Brain microvascular endothelial cell (primary cell): Measurements from ENCODE around the gene ELMO1.

Source experiments
- DNase-seq: peaks from one replicate; pipeline ENCODE4 v3.0.0-alpha.2; 2020
- H3K27ac ChIP-seq: fragments of 250-450 bp; sonication (Bioruptor Pico); 2 replicates; pipeline ENCODE4 v1.5.1; 2020; ENCODE audit warnings: mild to moderate bottlenecking, moderate library complexity
- H3K27me3 ChIP-seq: fragments of 250-450 bp; sonication (Bioruptor Pico); replicated peaks from 2 replicates; pipeline ENCODE4 v1.5.1; 2020; ENCODE audit warnings: mild to moderate bottlenecking
- H3K36me3 ChIP-seq: fragments of 250-450 bp; sonication (Bioruptor Pico); replicated peaks from 2 replicates; pipeline ENCODE4 v1.5.1; 2020; ENCODE audit warnings: mild to moderate bottlenecking
- H3K4me3 ChIP-seq: 2 replicates; pipeline ENCODE4 v1.5.1; 2011; ENCODE audit warnings: low read depth, mild to moderate bottlenecking, control low read depth, low read length, moderate library complexity
- CTCF ChIP-seq: IDR thresholded peaks from 2 replicates; pipeline ENCODE4 v1.5.1; 2011; ENCODE audit warnings: low read depth, mild to moderate bottlenecking, moderate library complexity, low read length, control low read depth, inconsistent platforms; ENCODE audit errors: missing control alignments
- in situ Hi-C: cut with HindIII; loops from 2 replicates; pipeline ENCODE4 v1.10.0; 2017; ENCODE audit warnings: low sequenced_read_pairs, low pct_ligation_motif_present

Gene ELMO1

GRCh38 chr7:37349979-37350590 lies 98.6 kb downstream of the ELMO1 start:
- Histone ChIP-seq H3K36me3 (no peaks in the 10 kb centered on the region), H3K27ac (no peak overlapping the region), H3K4me3 (no peak overlapping the region), H3K27me3 (no peaks in the 10 kb centered on the region)
- no peak for TF ChIP-seq CTCF
- DNase-seq = no peak
- in situ Hi-C loops = no loop called here

GRCh38 chr7:37348982-37349381 lies 99.7 kb downstream of the ELMO1 start:
- Histone ChIP-seq H3K36me3 (no peaks in the 10 kb centered on the region), H3K27ac (no peak overlapping the region), H3K27me3 (no peaks in the 10 kb centered on the region), H3K4me3 (no peak overlapping the region)
- in situ Hi-C loops = no loop called here
- DNase-seq = no peak
- TF ChIP-seq CTCF = no peak

- in situ Hi-C loops = no loop called here
- Histone ChIP-seq H3K36me3 (no peaks in the 10 kb centered on the region), H3K27me3 (no peaks in the 10 kb centered on the region), H3K27ac (no peak overlapping the region), H3K4me3 (no peak overlapping the region)
- DNase-seq = no peak
- no peak for TF ChIP-seq CTCF
Measured at GRCh38 chr7:37346761-37347160, 101.9 kb downstream of the ELMO1 start.

GRCh38 chr7:37344886-37345579 lies 103.6 kb downstream of the ELMO1 start:
- in situ Hi-C loops = no loop called here
- Histone ChIP-seq H3K27me3 (no peaks in the 10 kb centered on the region), H3K4me3 (no peak overlapping the region), H3K36me3 (no peaks in the 10 kb centered on the region), H3K27ac (no peak overlapping the region)
- TF ChIP-seq CTCF = no peak
- DNase-seq = no peak

- H3K27ac ChIP-seq = no peak overlapping the region
- no peak for DNase-seq
- H3K4me3 ChIP-seq = no peak overlapping the region
- no peaks in the 10 kb centered on the region for H3K27me3 ChIP-seq
- TF ChIP-seq CTCF = no peak
- in situ Hi-C loops = no loop called here
- no peaks in the 10 kb centered on the region for H3K36me3 ChIP-seq
Measured at GRCh38 chr7:37342688-37343471, 105.8 kb downstream of the ELMO1 start.
